ENCODE results near the gene HTT.

DNA sequence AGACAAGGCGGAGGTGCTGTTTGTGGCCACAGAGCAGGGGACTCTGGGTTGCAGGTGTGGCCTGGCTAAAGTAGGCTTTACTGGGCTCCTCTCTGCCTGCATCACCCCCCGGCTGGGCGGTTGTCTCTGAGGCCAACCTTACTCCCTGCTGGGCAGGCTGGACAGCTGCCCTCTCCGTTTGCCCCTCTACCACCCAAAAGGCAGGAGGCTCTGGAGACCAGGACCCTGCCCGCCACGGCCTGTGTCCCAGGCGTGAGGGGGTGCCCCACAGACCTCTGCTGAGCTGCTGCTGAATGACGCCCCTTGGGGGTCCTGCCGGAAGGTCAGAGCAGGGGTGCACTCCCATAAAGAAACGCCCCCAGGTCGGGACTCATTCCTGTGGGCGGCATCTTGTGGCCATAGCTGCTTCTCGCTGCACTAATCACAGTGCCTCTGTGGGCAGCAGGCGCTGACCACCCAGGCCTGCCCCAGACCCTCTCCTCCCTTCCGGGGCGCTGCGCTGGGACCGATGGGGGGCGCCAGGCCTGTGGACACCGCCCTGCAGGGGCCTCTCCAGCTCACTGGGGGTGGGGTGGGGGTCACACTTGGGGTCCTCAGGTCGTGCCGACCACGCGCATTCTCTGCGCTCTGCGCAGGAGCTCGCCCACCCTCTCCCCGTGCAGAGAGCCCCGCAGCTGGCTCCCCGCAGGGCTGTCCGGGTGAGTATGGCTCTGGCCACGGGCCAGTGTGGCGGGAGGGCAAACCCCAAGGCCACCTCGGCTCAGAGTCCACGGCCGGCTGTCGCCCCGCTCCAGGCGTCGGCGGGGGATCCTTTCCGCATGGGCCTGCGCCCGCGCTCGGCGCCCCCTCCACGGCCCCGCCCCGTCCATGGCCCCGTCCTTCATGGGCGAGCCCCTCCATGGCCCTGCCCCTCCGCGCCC is 1.1 kb upstream of the HTT start:
- TF ChIP-seq POLR2AphosphoS5 (IDR thresholded peaks at IDR 0.05; ENCODE audit: borderline replicate concordance, low read depth, low read length) (peak; percentile 80; the same call in 1 of the 2 replicates), EZH2 (IDR thresholded peaks at IDR 0.05) (no peak), FOXP2 (optimal IDR thresholded peaks at IDR 0.05; ENCODE audit: control extremely low read depth, extremely low read length, insufficient read depth) (no peak)
